Neural progenitor cell (in vitro differentiated cells): Measurements from ENCODE around the gene CSKMT. TPM values are rescaled to one million over a fixed set of nuclear protein-coding genes. Genes with fewer than 3 reads are reported as not detected.

ENCODE experiments used
- DNase-seq: peaks from one replicate; pipeline ENCODE4 v3.0.0-alpha.2; 2016; ENCODE audit warnings: low spot score
- H2AFZ ChIP-seq: fragments of 200-600 bp; sonication (generic); replicated peaks from 2 replicates; pipeline ENCODE4 v1.6.1; 2016; ENCODE audit warnings: antibody characterized with exemption
- H3F3A ChIP-seq: fragments of 200-600 bp; sonication (generic); 2 replicates; pipeline ENCODE4 v1.6.1; 2016; ENCODE audit warnings: antibody characterized with exemption, low read depth
- H3K27ac ChIP-seq: fragments of 200-600 bp; sonication (generic); 2 replicates; pipeline ENCODE4 v1.5.1; 2016; ENCODE audit warnings: mild to moderate bottlenecking
- H3K27me3 ChIP-seq: fragments of 200-600 bp; sonication (generic); 2 replicates; pipeline ENCODE4 v1.6.1; 2016; ENCODE audit warnings: mild to moderate bottlenecking, moderate library complexity
- H3K36me3 ChIP-seq: fragments of 200-600 bp; sonication (generic); 2 replicates; pipeline ENCODE4 v1.5.1; 2016
- H3K4me1 ChIP-seq: fragments of 200-600 bp; sonication (generic); 2 replicates; pipeline ENCODE4 v1.6.1; 2016; ENCODE audit warnings: mixed run types
- H3K4me2 ChIP-seq: fragments of 200-600 bp; sonication (generic); 2 replicates; pipeline ENCODE4 v1.6.1; 2016
- H3K4me3 ChIP-seq: fragments of 200-600 bp; sonication (generic); 2 replicates; pipeline ENCODE4 v1.5.1; 2016
- H3K79me2 ChIP-seq: fragments of 200-600 bp; sonication (generic); 2 replicates; pipeline ENCODE4 v1.6.1; 2016; ENCODE audit warnings: low read depth
- H3K9ac ChIP-seq: fragments of 200-600 bp; sonication (generic); 2 replicates; pipeline ENCODE4 v1.6.1; 2016
- H3K9me3 ChIP-seq: fragments of 200-600 bp; sonication (generic); 2 replicates; pipeline ENCODE4 v1.5.1; 2016; ENCODE audit warnings: low read depth
- H4K20me1 ChIP-seq: fragments of 200-600 bp; sonication (generic); 2 replicates; pipeline ENCODE4 v1.6.1; 2016; ENCODE audit warnings: low read depth
- H3K27ac Mint-ChIP-seq: 3 replicates; pipeline ENCODE4 v1.8.0; 2021; ENCODE audit warnings: mixed read lengths
- H3K27me3 Mint-ChIP-seq: 2 replicates; pipeline ENCODE4 v1.8.0; 2022; ENCODE audit warnings: low read depth, mild to moderate bottlenecking, inconsistent platforms, moderate library complexity, mixed read lengths; ENCODE audit not compliant: insufficient read depth
- H3K36me3 Mint-ChIP-seq: 3 replicates; pipeline ENCODE4 v1.8.0; 2021; ENCODE audit warnings: mixed read lengths
- H3K4me1 Mint-ChIP-seq: 3 replicates; pipeline ENCODE4 v1.8.0; 2021; ENCODE audit warnings: mixed read lengths
- H3K4me3 Mint-ChIP-seq: 3 replicates; pipeline ENCODE4 v1.8.0; 2021; ENCODE audit warnings: mild to moderate bottlenecking, moderate library complexity, mixed read lengths
- H3K9me3 Mint-ChIP-seq: 3 replicates; pipeline ENCODE4 v1.8.0; 2020; ENCODE audit warnings: mixed read lengths
- EZH2 ChIP-seq: fragments of 200-600 bp; sonication (generic); IDR thresholded peaks from 2 replicates; pipeline ENCODE4 v1.6.1; 2017; ENCODE audit warnings: antibody characterized with exemption, mild to moderate bottlenecking, moderate library complexity
- EZH2phosphoT487 ChIP-seq: fragments of 200-600 bp; sonication (generic); IDR thresholded peaks from 2 replicates; pipeline ENCODE4 v1.6.1; 2017; ENCODE audit warnings: antibody characterized with exemption
- total RNA-seq: library from RNA; depleted of rRNA; stranded (reverse); fragments of >200 nt; gene quantifications from 2 replicates; pipeline ENCODE4 v1.2.3, GENCODE V29; 2015; ENCODE audit warnings: low replicate concordance
- TF ChIP-seq, protein P1 (sequence below): fragments of 200-600 bp; sonication (generic); IDR thresholded peaks from 2 replicates; pipeline ENCODE4 v1.5.1; 2017; ENCODE audit warnings: antibody characterized with exemption, mild to moderate bottlenecking

Gene CSKMT
- total RNA-seq, 1 donor from 2014 or later = 4.3 TPM

DNA sequence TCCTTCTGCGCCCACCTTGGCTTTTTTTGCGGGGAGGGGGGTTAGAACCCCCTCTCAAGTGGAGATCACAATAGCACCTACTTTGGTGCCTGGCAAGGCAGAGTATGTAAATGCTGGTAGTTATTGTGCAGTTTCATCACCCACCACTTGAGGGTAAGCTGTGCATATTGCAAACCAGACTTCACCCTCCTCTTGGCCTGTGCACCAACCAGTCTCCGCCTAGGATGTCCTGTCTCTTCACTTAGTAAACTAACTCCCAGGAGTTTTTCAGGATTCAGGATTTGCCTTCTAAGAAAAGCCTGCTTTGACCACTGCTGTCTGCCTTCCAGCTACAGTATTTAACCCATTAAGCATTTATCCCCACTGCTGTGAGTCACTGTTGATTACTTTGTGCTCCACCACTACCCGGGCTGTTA, 15.7 kb downstream of the CSKMT start:
- Histone ChIP-seq H3K36me3 (no peaks in the 10 kb centered on the region), H3K27ac (no peak overlapping the region), H3K9ac (no peak overlapping the region), H3K79me2 (peaks cover 20% of the 10 kb centered on the region), H3K27me3 (no peaks in the 10 kb centered on the region), H3K4me3 (no peak overlapping the region), H3K4me2 (no peak overlapping the region), H3K4me1 (peaks cover 7% of the 10 kb centered on the region), H3K9me3 (no peaks in the 10 kb centered on the region), H2AFZ (peak overlapping the region; percentile 45), H3F3A (peaks cover 34% of the 10 kb centered on the region), H4K20me1 (peaks cover 8% of the 10 kb centered on the region)
- H3K9me3 Mint-ChIP-seq = no peaks in the 10 kb centered on the region
- peaks cover 12% of the 10 kb centered on the region for H3K36me3 Mint-ChIP-seq
- peaks cover 2% of the 10 kb centered on the region for H3K27me3 Mint-ChIP-seq
- peaks cover 27% of the 10 kb centered on the region for H3K4me1 Mint-ChIP-seq
- H3K27ac Mint-ChIP-seq = peak overlapping the region; percentile 95
- no peak for TF ChIP-seq EZH2
- no peak for TF ChIP-seq EZH2phosphoT487
- TF ChIP-seq, protein P1, sequence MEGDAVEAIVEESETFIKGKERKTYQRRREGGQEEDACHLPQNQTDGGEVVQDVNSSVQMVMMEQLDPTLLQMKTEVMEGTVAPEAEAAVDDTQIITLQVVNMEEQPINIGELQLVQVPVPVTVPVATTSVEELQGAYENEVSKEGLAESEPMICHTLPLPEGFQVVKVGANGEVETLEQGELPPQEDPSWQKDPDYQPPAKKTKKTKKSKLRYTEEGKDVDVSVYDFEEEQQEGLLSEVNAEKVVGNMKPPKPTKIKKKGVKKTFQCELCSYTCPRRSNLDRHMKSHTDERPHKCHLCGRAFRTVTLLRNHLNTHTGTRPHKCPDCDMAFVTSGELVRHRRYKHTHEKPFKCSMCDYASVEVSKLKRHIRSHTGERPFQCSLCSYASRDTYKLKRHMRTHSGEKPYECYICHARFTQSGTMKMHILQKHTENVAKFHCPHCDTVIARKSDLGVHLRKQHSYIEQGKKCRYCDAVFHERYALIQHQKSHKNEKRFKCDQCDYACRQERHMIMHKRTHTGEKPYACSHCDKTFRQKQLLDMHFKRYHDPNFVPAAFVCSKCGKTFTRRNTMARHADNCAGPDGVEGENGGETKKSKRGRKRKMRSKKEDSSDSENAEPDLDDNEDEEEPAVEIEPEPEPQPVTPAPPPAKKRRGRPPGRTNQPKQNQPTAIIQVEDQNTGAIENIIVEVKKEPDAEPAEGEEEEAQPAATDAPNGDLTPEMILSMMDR = peak; percentile 44
- DNase-seq = peak; percentile 51
- H3K4me3 Mint-ChIP-seq = peak overlapping the region; percentile 73

DNA sequence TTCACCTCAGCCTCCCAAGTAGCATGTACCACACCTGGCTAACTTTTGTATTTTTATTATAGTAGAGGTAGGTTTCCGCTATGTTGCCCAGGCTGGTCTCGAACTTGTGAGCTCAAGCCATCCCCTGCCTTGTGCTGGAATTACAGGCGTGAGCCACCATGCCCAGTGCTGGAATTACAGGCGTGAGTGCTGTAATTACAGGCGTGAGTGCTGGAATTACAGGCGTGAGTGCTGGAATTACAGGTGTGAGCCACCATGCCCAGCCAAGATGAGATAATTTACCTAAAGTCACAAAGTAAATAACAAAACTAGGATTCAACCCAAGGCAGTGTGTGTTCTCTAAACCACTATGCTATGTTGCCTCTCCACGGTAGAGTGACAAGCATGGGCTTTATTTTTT, 17.4 kb downstream of the CSKMT start:
- H3K9ac ChIP-seq = no peak overlapping the region
- H3K4me3 ChIP-seq = no peak overlapping the region
- peaks cover 25% of the 10 kb centered on the region for H3F3A ChIP-seq
- peaks cover 7% of the 10 kb centered on the region for H3K4me1 ChIP-seq
- no peaks in the 10 kb centered on the region for H3K27me3 ChIP-seq
- no peak overlapping the region for H2AFZ ChIP-seq
- peaks cover 17% of the 10 kb centered on the region for H3K79me2 ChIP-seq
- Mint-ChIP-seq H3K4me1 (peaks cover 20% of the 10 kb centered on the region), H3K27ac (no peak overlapping the region), H3K36me3 (peaks cover 6% of the 10 kb centered on the region), H3K9me3 (no peaks in the 10 kb centered on the region), H3K27me3 (peaks cover 2% of the 10 kb centered on the region), H3K4me3 (no peak overlapping the region)
- TF ChIP-seq EZH2phosphoT487 = no peak
- TF ChIP-seq, protein P1 = no peak
- no peak for TF ChIP-seq EZH2
- H4K20me1 ChIP-seq = peaks cover 8% of the 10 kb centered on the region
- H3K36me3 ChIP-seq = no peaks in the 10 kb centered on the region
- no peak for DNase-seq
- H3K9me3 ChIP-seq = no peaks in the 10 kb centered on the region
- no peak overlapping the region for H3K4me2 ChIP-seq
- H3K27ac ChIP-seq = no peak overlapping the region

DNA sequence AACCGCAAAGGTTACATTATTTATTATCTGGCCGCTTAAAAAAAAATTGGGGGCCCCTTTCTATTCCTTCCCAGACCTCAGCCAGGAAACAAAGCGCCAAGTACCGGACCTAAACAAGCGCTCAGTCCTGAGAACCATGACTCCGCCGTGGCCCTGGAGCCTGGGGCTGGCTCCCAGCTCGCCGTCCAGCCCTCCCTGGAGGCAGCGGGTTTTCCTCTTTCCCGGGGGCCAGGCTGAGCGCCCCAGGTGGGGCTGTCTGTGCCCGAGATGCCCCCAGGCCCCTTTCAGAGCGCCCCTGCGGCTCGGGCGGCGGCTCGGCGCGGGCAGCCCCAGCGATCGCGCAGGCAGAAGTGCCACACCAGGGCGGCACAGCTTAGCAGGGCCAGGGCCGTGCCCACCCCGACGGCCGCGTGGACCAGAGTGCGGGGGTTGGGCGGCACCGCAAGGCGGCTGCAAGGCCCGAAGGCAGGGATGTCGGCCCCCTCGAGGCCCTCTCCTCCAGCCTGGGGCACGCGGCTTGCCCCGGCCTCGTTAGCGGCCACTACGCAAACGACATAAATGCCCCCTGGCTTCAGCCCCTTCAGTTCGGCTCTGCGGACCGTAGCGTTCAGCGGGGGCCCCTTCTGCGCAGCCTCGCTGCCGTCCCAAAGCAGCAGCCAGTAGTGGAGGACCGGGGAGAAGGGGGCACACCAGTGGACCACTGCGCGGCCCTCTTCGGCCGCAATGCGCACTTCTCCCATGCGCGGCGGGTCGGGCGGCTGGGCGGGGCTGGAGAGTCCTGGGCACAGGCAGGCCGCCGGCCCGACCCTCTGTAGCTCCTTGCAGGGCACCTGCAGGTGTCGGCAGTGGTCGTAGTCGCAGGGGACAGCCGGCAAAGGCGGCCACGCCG, 22.6 kb downstream of the CSKMT start:
- Histone ChIP-seq H3K9ac (no peak overlapping the region), H3K27ac (no peak overlapping the region), H3F3A (peaks cover 7% of the 10 kb centered on the region), H4K20me1 (no peaks in the 10 kb centered on the region), H3K27me3 (no peaks in the 10 kb centered on the region), H3K9me3 (no peaks in the 10 kb centered on the region), H3K36me3 (no peaks in the 10 kb centered on the region), H3K4me2 (no peak overlapping the region), H3K4me3 (no peak overlapping the region), H2AFZ (no peak overlapping the region), H3K4me1 (no peaks in the 10 kb centered on the region), H3K79me2 (no peaks in the 10 kb centered on the region)
- H3K4me1 Mint-ChIP-seq = peaks cover 6% of the 10 kb centered on the region
- no peak for DNase-seq
- no peak overlapping the region for H3K27ac Mint-ChIP-seq
- peaks cover 2% of the 10 kb centered on the region for H3K27me3 Mint-ChIP-seq
- TF ChIP-seq EZH2phosphoT487 (no peak), EZH2 (no peak)
- TF ChIP-seq, protein P1 = no peak
- no peak overlapping the region for H3K4me3 Mint-ChIP-seq
- H3K9me3 Mint-ChIP-seq = no peaks in the 10 kb centered on the region
- peaks cover 6% of the 10 kb centered on the region for H3K36me3 Mint-ChIP-seq
